ENCODE measurements around the gene NFATC4.

DNA sequence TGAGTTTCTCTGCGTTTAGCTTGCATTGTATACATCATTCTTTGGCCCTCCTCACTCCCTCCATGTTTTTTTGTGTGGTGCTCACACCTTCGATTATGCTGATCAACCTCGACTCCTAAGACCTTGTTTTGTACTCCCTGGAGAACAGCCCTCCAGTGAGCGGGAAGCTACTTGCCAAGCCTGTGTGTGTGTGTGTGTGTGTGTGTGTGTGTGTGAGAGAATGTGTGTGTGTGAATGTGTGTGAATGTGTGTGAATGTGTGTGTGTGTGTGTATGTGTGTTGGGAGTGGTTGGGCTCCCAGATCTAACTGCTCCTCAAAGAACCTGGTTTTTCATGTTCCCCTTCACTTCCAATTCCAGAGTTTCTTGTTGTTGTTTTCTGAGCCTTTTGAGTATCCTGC is 36.8 kb downstream of the NFATC4 start:
- TF ChIP-seq, protein P1, sequence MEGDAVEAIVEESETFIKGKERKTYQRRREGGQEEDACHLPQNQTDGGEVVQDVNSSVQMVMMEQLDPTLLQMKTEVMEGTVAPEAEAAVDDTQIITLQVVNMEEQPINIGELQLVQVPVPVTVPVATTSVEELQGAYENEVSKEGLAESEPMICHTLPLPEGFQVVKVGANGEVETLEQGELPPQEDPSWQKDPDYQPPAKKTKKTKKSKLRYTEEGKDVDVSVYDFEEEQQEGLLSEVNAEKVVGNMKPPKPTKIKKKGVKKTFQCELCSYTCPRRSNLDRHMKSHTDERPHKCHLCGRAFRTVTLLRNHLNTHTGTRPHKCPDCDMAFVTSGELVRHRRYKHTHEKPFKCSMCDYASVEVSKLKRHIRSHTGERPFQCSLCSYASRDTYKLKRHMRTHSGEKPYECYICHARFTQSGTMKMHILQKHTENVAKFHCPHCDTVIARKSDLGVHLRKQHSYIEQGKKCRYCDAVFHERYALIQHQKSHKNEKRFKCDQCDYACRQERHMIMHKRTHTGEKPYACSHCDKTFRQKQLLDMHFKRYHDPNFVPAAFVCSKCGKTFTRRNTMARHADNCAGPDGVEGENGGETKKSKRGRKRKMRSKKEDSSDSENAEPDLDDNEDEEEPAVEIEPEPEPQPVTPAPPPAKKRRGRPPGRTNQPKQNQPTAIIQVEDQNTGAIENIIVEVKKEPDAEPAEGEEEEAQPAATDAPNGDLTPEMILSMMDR (conservative IDR thresholded peaks at IDR 0.05; ENCODE audit: low read depth, low read length): no peak
- TF ChIP-seq EZH2phosphoT487 (IDR thresholded peaks at IDR 0.05; ENCODE audit: borderline replicate concordance, low read length): no peak
